Measurements from ENCODE around the gene SYNJ2. TPM values are rescaled to one million over a fixed set of nuclear protein-coding genes. Genes with fewer than 3 reads are reported as not detected.

The SYNJ2 gene
- total RNA-seq, 1 donor from 2014 or later: 4.5 TPM

GRCh38 chr6:158021376-158021775 lies 39.7 kb downstream of the SYNJ2 start:
- no peaks in the 10 kb centered on the region for H3K27me3 ChIP-seq (ENCODE audit: low read depth)
- ATAC-seq: no peak
- no peaks in the 10 kb centered on the region for H3K36me3 ChIP-seq
- intact Hi-C loops (cut with DNase I): no loop called here
- no peaks in the 10 kb centered on the region for H3K9me3 ChIP-seq
- TF ChIP-seq CTCF (IDR thresholded peaks at IDR 0.05): no peak
- peak; percentile 32 for DNase-seq
- H3K4me3 ChIP-seq: no peak overlapping the region
- peaks cover 16% of the 10 kb centered on the region for H3K4me1 ChIP-seq
- H3K27ac ChIP-seq: no peak overlapping the region

- no peaks in the 10 kb centered on the region for H3K9me3 ChIP-seq
- intact Hi-C loops (cut with DNase I): no loop called here
- peaks cover 23% of the 10 kb centered on the region for H3K4me1 ChIP-seq
- no peak overlapping the region for H3K4me3 ChIP-seq
- no peak overlapping the region for H3K27ac ChIP-seq
- no peaks in the 10 kb centered on the region for H3K27me3 ChIP-seq (ENCODE audit: low read depth)
- DNase-seq (peak; percentile 42), ATAC-seq (no peak)
- no peaks in the 10 kb centered on the region for H3K36me3 ChIP-seq
- TF ChIP-seq CTCF (IDR thresholded peaks at IDR 0.05): no peak
Observed at GRCh38 chr6:158021814-158022748, 40.4 kb downstream of the SYNJ2 start.

GRCh38 chr6:158022749-158023596 lies 41.3 kb downstream of the SYNJ2 start:
- Histone ChIP-seq H3K36me3 (no peaks in the 10 kb centered on the region), H3K4me1 (peaks cover 28% of the 10 kb centered on the region), H3K27me3 (ENCODE audit: low read depth) (no peaks in the 10 kb centered on the region), H3K4me3 (no peak overlapping the region), H3K9me3 (no peaks in the 10 kb centered on the region), H3K27ac (no peak overlapping the region)
- no peak for TF ChIP-seq CTCF (IDR thresholded peaks at IDR 0.05)
- intact Hi-C loops (cut with DNase I): no loop called here
- no peak for ATAC-seq
- peak; percentile 36 for DNase-seq

- intact Hi-C loops (cut with DNase I): no loop called here
- H3K36me3 ChIP-seq: no peaks in the 10 kb centered on the region
- H3K9me3 ChIP-seq: no peaks in the 10 kb centered on the region
- no peak overlapping the region for H3K4me3 ChIP-seq
- H3K27me3 ChIP-seq (ENCODE audit: low read depth): no peaks in the 10 kb centered on the region
- no peak for TF ChIP-seq CTCF (IDR thresholded peaks at IDR 0.05)
- no peak for DNase-seq
- peaks cover 28% of the 10 kb centered on the region for H3K4me1 ChIP-seq
- no peak overlapping the region for H3K27ac ChIP-seq
- ATAC-seq: no peak
Observed at GRCh38 chr6:158023597-158023939, 41.9 kb downstream of the SYNJ2 start.

GRCh38 chr6:158024566-158025297 lies 43.1 kb downstream of the SYNJ2 start:
- Histone ChIP-seq H3K27me3 (ENCODE audit: low read depth) (no peaks in the 10 kb centered on the region), H3K9me3 (no peaks in the 10 kb centered on the region), H3K4me3 (no peak overlapping the region), H3K4me1 (peaks cover 20% of the 10 kb centered on the region), H3K27ac (no peak overlapping the region), H3K36me3 (no peaks in the 10 kb centered on the region)
- intact Hi-C loops (cut with DNase I): no loop called here
- ATAC-seq (no peak), DNase-seq (peak; percentile 14)
- no peak for TF ChIP-seq CTCF (IDR thresholded peaks at IDR 0.05)
